HepG2 (cell line): ENCODE data around the gene NARF. TPM values are rescaled to one million over a fixed set of nuclear protein-coding genes. Genes with fewer than 3 reads are reported as not detected.

ENCODE experiments used
- ATAC-seq: fragments of 200-7000 bp; cut with Tn5 transposase; 3 replicates; pipeline ENCODE4 v1.9.1; 2020; ENCODE audit warnings: mild to moderate bottlenecking, moderate library complexity
- BruUV-seq: library from RNA; stranded (reverse); fragments of 400-500 nt; replicated peaks from 2 replicates; lab custom pipeline; 2021; lab: Mats Ljungman, UMichigan
- CTCF ChIA-PET: fragments of 300-600 bp; formaldehyde crosslinking; extraction: SDS; loops from one replicate; lab custom pipeline; 2021; ENCODE audit warnings: low total read pairs, inconsistent platforms, low intra/inter-chr PET ratio; lab: Yijun Ruan, JAX
- POLR2A ChIA-PET: fragments of 350-600 bp; sonication (Branson Sonifier 250); formaldehyde crosslinking; loops from one replicate; lab custom pipeline; 2020; ENCODE audit warnings: antibody characterized with exemption, inconsistent platforms; lab: Yijun Ruan, JAX
- DNase-seq: peaks from one replicate; pipeline ENCODE4 v3.0.0-alpha.2; 2015; ENCODE audit warnings: low spot score
- FAIRE-seq: peaks from 3 replicates; lab custom pipeline; 2011; peaks lifted over from hg19 to GRCh38; lab: Jason Lieb, UNC
- H2AFZ ChIP-seq: one replicate; pipeline ENCODE4 v1.6.1; 2011; ENCODE audit warnings: low read length, inconsistent platforms
- H3K27ac ChIP-seq: fragments of 300-600 bp; 3 replicates; pipeline ENCODE4 v1.8.0; 2011; ENCODE audit warnings: mixed run types, mild to moderate bottlenecking, mixed read lengths, low read length, inconsistent platforms; ENCODE audit not compliant: insufficient read depth; ENCODE audit errors: extremely low read length
- H3K27me3 ChIP-seq, 2 experiments: fragments of 200-600 bp in 1 of 2; 2 replicates in 1 of 2; 3 replicates in 1 of 2; pipeline versions ENCODE4 v1.6.0 to v1.8.0; 2011; ENCODE audit warnings: low read length in 2 of 2, mild to moderate bottlenecking in 2 of 2, moderate library complexity in 2 of 2, inconsistent platforms in 1 of 2; ENCODE audit not compliant: insufficient read depth in 2 of 2, control insufficient read depth in 1 of 2
- H3K36me3 ChIP-seq, 2 experiments: fragments of 200-600 bp in 1 of 2; replicated peaks in 1 of 2; 2 replicates in 1 of 2; 3 replicates in 1 of 2; pipeline versions ENCODE4 v1.5.1 to v1.8.0; 2011; ENCODE audit warnings: low read length in 2 of 2, inconsistent platforms in 1 of 2; ENCODE audit not compliant: insufficient read depth in 2 of 2, control insufficient read depth in 1 of 2
- H3K4me1 ChIP-seq: 2 replicates; pipeline ENCODE4 v1.5.1; 2012; ENCODE audit warnings: low read length, inconsistent platforms; ENCODE audit not compliant: insufficient read depth
- H3K4me2 ChIP-seq: 2 replicates; pipeline ENCODE4 v1.6.0; 2011; ENCODE audit warnings: low read depth, low read length, inconsistent platforms
- H3K4me3 ChIP-seq, 3 experiments: fragments of 200-600 bp in 1 of 3; sonication (generic), shearing (Covaris generic) in 1 of 3; replicated peaks in 1 of 3; 2 replicates each; pipeline ENCODE4 v1.5.1; 2011 to 2016; ENCODE audit warnings: low read length in 3 of 3, inconsistent platforms in 2 of 3, low read depth in 2 of 3, mild to moderate bottlenecking in 2 of 3, control low read depth in 1 of 3, mixed read lengths in 1 of 3; ENCODE audit not compliant: insufficient read depth in 1 of 3
- H3K79me2 ChIP-seq: one replicate; pipeline ENCODE4 v1.6.1; 2011; ENCODE audit warnings: low read length, inconsistent platforms; ENCODE audit not compliant: insufficient read depth
- H3K9ac ChIP-seq: 2 replicates; pipeline ENCODE4 v1.6.0; 2011; ENCODE audit warnings: mild to moderate bottlenecking, low read depth, low read length, inconsistent platforms; ENCODE audit not compliant: insufficient read depth
- H3K9me3 ChIP-seq: 2 replicates; pipeline ENCODE4 v1.5.1; 2012; ENCODE audit warnings: mild to moderate bottlenecking, low read length
- H4K20me1 ChIP-seq: 2 replicates; pipeline ENCODE4 v1.6.0; 2011; ENCODE audit warnings: inconsistent platforms, mild to moderate bottlenecking, low read length, moderate library complexity; ENCODE audit not compliant: insufficient read depth
- AFF4 ChIP-seq: sonication (generic); formaldehyde crosslinking; IDR thresholded peaks from 2 replicates; pipeline ENCODE4 v1.4.0; 2020; ENCODE audit warnings: missing genetic modification reagents
- CENPBD1 ChIP-seq: sonication (generic); formaldehyde crosslinking; IDR thresholded peaks from 2 replicates; pipeline ENCODE4 v1.8.0; 2022; ENCODE audit warnings: missing genetic modification reagents, low read depth, mild to moderate bottlenecking, borderline replicate concordance
- MEF2D ChIP-seq: sonication (generic); formaldehyde crosslinking; IDR thresholded peaks from 2 replicates; pipeline ENCODE4 v1.5.1; 2020; ENCODE audit warnings: mild to moderate bottlenecking, missing genetic modification reagents
- NFE2L2 ChIP-seq: fragments of 150-350 bp; IDR thresholded peaks from 2 replicates; pipeline ENCODE4 v1.6.1; 2014; ENCODE audit warnings: low read length
- RFXANK ChIP-seq: IDR thresholded peaks from 2 replicates; pipeline ENCODE4 v1.6.1; 2016
- ZKSCAN5 ChIP-seq: sonication (generic); formaldehyde crosslinking; IDR thresholded peaks from 2 replicates; pipeline ENCODE4 v1.5.1; 2020; ENCODE audit warnings: mild to moderate bottlenecking, missing genetic modification reagents
- ZNF160 ChIP-seq: sonication (generic); formaldehyde crosslinking; IDR thresholded peaks from 2 replicates; pipeline ENCODE4 v1.8.0; 2022; ENCODE audit warnings: mild to moderate bottlenecking, inconsistent platforms, missing genetic modification reagents
- ZNF430 ChIP-seq: sonication (generic); formaldehyde crosslinking; IDR thresholded peaks from 2 replicates; pipeline ENCODE4 v1.9.0; 2021; ENCODE audit warnings: mild to moderate bottlenecking, missing genetic modification reagents
- ZNF550 ChIP-seq: sonication (generic); formaldehyde crosslinking; IDR thresholded peaks from 2 replicates; pipeline ENCODE4 v1.4.0; 2020; ENCODE audit warnings: mild to moderate bottlenecking, missing genetic modification reagents, borderline replicate concordance
- WGBS: methylation state at CpG from one replicate; pipeline ENCODE4 v1.1.6; 2017; ENCODE audit warnings: low lambda C conversion rate; 5-methylcytosine and 5-hydroxymethylcytosine counted together
- in situ Hi-C: cut with HindIII; loops from 2 replicates; pipeline ENCODE4 v1.10.0; 2017; ENCODE audit warnings: low pct_unique_long_range_greater_than_20kb; ENCODE audit not compliant: extremely low pct_ligation_motif_present
- intact Hi-C: fragments of 100-400 bp; cut with micrococcal nuclease; formaldehyde crosslinking; loops from one replicate; pipeline ENCODE4 v1.10.0; 2022; ENCODE audit not compliant: unreplicated experiment
- polyA plus RNA-seq, 8 experiments: library from polyadenylated mRNA; depleted of rRNA in 3 of 8; stranded (reverse) in 7 of 8; unstranded in 1 of 8; fragments of >200 nt; fragmentation: Illumina TruSeq in 4 of 8; extraction: Trizol in 4 of 8; gene quantifications; 2 replicates each; pipeline versions ENCODE4 v1.2.1 to v1.2.3, GENCODE V29; 2011 to 2016; ENCODE audit warnings: low read depth in 4 of 8, missing spikeins in 1 of 8, mixed read lengths in 1 of 8; ENCODE audit not compliant: insufficient read depth in 1 of 8
- total RNA-seq, 5 experiments: library from RNA; depleted of rRNA; stranded (reverse); fragments of >200 nt; fragmentation: Illumina TruSeq; extraction: Trizol; gene quantifications; 2 replicates each; pipeline ENCODE4 v1.2.3, GENCODE V29; 2016; ENCODE audit warnings: low read depth in 1 of 5

Gene NARF
- total and polyA plus RNA-seq, 2 of the 13 experiments (the other 11 are each of a cell fraction or from before 2014, with no cell fraction given) = 61.1 to 144 TPM

GRCh38 chr17:82432017-82432416 lies 26.5 kb upstream of the NARF start:
- no peak for ATAC-seq
- Histone ChIP-seq H3K27me3 (no peaks in the 10 kb centered on the region), H4K20me1 (no peaks in the 10 kb centered on the region), H3K9me3 (no peaks in the 10 kb centered on the region), H3K36me3 (peaks cover 7 to 12% of the 10 kb centered on the region in 2 experiments; a peak in 4 of 5 replicates), H3K4me1 (no peaks in the 10 kb centered on the region), H3K4me3 (no peak overlapping the region), H3K9ac (no peak overlapping the region), H3K4me2 (no peak overlapping the region), H3K79me2 (no peaks in the 10 kb centered on the region), H3K27ac (no peak overlapping the region), H2AFZ (no peak overlapping the region)
- TF ChIP-seq ZNF160 (CRISPR knock-in tag) (no peak), ZNF550 (no peak), RFXANK (CRISPR knock-in tag) (no peak), ZNF430 (CRISPR knock-in tag) (no peak), CENPBD1 (CRISPR knock-in tag) (no peak), NFE2L2 (no peak), AFF4 (CRISPR knock-in tag) (no peak), MEF2D (CRISPR knock-in tag) (no peak), ZKSCAN5 (CRISPR knock-in tag) (no peak)
- no peak for DNase-seq
- FAIRE-seq = no peak
- 95% methylated on average over 6 of the region's 8 CpGs for WGBS
- POLR2A ChIA-PET = no interaction called here
- in situ Hi-C loops = no loop called here
- no TSS peak for BruUV-seq
- intact Hi-C loops = no loop called here
- CTCF ChIA-PET = no interaction called here
